Inflammatory macrophage treated with lipopolysaccharide for 1 hour (primary cell): ENCODE results near the gene IDE.
A peak's percentile ranks its signal among the peaks of the same experiment; 100 is the strongest.
"Not testable (repeated sequence)": the region's sequence is repeated elsewhere in the genome, so short reads cannot be mapped to it uniquely, and the experiment has no call there.

ENCODE experiments used
- DNase-seq, 2 donors: peaks; one replicate each; pipeline ENCODE4 v3.0.0-alpha.2; 2020 to 2022

IDE gene

GRCh38 chr10:92483539-92483938 lies 90.4 kb downstream of the IDE start:
- DNase-seq, result no peak

DNA sequence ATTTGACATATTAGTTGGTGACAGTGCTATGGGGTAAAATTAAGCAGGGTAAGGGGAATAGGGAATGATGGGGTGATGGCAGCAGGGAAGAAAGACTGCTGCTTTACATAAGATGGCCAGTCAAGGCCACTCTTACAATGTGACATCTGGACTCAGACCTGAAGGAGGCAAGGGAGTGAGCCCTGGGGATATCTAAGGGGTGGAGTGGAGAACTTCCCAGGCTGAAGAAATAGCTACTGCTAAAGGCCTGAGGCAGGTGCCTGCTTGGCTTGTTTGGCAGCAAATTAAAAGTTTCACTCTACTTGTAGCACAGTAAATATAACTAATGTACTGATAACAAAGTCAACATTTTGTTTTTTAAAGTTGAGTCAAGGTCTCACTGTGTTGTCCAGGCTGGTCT lies 93.5 kb downstream of the IDE start:
- DNase-seq, result no peak

- DNase-seq, result no peak
These were observed 94.3 kb downstream of the IDE start for GRCh38 chr10:92479547-92479946.

- no peak for DNase-seq
These were observed 95.4 kb downstream of the IDE start for GRCh38 chr10:92478536-92478935.

DNA sequence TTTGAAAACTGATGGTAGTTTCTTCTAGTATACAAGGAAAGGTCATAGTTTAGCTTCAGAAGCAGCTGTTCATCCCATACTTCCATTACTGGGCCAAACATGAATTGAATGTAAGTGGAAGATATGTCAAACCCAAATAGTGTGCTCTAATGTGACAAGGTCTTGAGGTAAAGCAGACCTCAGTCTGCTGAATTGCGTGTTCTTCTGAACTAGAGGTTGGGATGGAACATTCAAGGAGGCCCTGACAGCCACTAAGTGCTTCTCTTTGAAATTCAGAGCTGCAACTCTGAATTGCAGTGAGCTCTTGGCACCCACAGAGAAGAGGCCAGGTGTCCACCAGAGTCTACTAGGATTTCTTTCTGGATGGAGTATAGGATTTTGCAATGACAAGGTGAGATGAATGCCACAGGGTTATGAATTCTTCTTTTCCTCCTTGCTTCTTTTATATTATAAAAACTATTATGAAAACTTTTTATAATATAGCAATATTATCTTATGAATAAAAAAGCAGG lies 98.5 kb downstream of the IDE start:
- no peak for DNase-seq

- DNase-seq, result no peak
These were observed 103.9 kb downstream of the IDE start for GRCh38 chr10:92470026-92470425.

DNA sequence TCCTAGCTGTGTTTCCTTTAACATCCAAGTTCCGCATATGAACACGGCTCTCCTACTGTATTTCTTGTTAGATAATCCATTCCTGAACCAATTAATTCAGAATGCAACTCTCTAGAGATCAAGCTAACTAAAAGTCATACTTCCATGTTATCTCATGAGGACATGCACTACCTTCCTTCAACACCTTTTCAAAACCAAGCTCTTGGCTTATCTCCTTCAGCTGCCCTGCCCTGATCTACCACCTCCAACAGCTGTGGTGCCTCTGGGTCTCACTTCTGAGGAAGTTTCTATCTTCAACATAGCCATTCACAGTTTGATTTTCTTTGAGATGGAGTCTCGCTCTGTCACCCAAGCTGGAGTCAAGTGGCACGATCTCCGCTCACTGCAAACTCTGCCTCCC lies 109.5 kb downstream of the IDE start:
- no peak for DNase-seq

GRCh38 chr10:92463582-92463981 lies 110.3 kb downstream of the IDE start:
- DNase-seq, result no peak

GRCh38 chr10:92454955-92455354 lies 118.9 kb downstream of the IDE start:
- DNase-seq, result not testable (repeated sequence)

- DNase-seq, result no peak
These were observed 121.6 kb downstream of the IDE start for GRCh38 chr10:92452313-92452712.

DNA sequence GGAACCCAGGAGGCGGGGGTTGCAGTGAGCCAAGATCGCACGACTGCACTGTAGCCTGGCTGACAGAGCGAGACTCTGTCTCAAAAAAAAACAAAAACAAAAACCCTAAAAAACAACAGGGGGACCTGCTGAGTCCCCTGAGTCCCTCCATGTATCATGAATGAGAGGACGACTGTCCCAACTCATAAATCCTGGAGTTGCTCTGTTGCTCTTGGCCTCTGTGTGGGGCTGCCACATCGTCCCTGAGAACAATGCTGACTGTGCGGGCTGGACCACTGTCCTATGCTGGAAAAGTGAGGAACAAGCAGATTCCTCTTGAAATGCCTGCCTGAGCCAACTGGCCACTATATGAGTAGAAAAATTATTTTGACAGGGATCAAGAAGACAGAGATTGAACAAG lies 122.5 kb downstream of the IDE start:
- DNase-seq, result no peak

DNA sequence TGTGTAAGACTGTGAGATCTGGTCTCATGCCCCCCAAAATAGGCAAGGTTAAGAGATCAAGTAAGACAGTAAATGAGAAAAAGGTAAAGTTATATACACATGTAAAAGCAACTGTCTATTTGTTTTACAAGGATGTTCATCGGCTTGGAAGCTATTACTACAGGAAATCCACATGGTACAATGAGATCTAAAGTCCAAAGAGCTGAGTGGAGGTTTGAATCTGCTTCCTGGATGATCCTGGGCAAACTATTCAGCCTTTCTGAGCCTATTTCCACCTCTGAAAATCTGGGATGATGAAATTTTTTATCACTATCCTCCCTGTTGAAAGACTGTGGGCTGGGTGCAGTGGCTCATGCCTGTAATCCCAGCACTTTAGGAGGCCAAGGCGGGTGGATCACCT lies 123.0 kb downstream of the IDE start:
- DNase-seq, result no peak

GRCh38 chr10:92440578-92440977 lies 133.3 kb downstream of the IDE start:
- no peak for DNase-seq

DNA sequence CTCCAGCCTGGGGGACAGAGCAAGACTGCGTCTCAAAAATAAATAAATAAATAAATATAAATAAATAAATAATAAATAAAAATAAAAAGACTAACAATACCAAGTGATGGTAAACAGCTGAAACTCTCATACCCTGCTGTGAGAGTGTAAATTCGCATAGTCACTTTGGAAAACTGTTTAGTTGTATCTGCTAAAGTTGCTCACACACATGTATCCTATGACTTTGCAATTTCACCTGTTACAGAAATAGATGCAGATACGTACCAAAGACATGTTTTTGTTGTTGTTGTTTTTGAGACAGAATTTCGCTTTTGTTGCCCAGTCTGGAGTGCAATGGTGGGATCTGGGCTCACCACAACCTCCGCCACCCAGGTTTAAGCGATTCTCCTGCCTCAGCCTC lies 135.7 kb downstream of the IDE start:
- no peak for DNase-seq

GRCh38 chr10:92436611-92437010 lies 137.3 kb downstream of the IDE start:
- no peak for DNase-seq

GRCh38 chr10:92436065-92436464 lies 137.8 kb downstream of the IDE start:
- not testable (repeated sequence) for DNase-seq

GRCh38 chr10:92434385-92434784 lies 139.5 kb downstream of the IDE start:
- DNase-seq, result no peak

DNA sequence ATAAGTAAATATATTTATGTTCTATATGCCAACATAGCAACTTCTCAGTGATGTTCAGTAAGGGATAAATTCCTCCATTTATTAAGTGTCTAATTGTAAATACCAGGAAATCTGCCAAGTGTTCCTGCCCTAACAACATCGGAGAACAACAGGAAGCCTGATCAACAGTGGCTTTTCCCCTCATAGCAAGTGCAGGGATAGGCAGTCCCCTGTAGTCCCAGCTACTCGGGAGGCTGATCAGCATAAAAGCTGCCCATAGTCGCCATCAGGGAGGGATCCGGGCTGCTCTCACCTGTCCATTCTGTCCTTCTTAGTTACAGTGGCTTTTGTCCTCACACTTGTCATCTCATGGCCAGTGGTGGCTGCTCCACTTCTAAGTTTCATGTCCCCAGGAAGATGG lies 141.3 kb downstream of the IDE start:
- DNase-seq, result no peak

DNA sequence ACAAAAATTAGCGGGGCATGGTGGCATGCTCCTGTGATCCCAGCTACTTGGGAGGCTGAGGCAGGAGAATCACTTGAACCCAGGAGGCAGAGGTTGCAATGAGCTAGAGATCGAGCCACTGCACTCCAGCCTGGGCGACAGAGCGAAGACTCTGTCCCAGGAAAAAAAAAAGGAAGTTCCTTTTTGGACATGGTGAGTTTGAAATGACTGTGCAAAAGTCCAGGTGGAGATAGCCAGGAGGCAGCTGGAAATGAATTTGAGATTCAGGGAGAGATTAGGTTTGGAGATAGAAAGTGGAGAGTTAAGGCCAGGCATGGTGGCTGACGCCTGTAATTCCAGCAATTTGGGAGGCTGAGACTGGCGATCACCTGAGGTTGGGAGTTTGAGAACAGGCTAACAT lies 143.8 kb downstream of the IDE start:
- no peak for DNase-seq

GRCh38 chr10:92421550-92421949 lies 152.3 kb downstream of the IDE start:
- DNase-seq, result peak in 1 of 2 donors; percentile 10

DNA sequence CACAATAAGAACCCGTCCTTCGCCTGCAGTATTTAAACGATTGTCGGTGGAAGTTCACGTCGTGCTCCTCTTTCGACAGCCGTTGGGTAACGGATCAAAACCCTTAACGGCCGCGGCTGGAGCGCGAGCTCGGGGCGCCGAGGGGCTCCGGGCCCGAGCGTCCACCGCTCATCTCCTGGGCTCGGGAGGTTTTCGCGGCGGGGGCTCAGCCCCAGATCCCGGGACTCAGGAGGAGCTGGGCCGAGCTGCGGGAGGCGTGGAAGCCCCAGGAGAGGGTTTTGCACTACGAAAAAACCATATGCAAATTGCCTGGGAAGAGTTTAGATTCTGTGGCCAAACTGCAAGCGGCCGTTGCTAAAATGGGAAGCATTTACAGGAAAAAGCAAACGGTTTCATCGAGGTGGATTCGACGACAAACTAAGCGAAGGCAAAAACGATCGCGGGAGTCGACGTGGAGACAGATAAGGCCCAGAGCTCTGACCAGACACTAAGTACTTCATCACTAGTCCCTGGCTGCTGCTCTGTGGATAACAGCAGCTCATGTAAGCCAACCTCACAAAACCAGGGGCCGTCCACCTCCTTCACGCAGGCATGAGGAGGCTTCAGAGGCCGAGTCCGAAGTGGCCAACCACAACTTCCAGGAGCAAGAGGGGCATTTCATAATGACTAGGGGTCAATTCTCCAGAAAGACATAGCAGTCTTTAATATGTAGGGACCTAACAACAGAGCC lies 153.2 kb downstream of the IDE start:
- peak in 1 of 2 donors; percentile 27 for DNase-seq

DNA sequence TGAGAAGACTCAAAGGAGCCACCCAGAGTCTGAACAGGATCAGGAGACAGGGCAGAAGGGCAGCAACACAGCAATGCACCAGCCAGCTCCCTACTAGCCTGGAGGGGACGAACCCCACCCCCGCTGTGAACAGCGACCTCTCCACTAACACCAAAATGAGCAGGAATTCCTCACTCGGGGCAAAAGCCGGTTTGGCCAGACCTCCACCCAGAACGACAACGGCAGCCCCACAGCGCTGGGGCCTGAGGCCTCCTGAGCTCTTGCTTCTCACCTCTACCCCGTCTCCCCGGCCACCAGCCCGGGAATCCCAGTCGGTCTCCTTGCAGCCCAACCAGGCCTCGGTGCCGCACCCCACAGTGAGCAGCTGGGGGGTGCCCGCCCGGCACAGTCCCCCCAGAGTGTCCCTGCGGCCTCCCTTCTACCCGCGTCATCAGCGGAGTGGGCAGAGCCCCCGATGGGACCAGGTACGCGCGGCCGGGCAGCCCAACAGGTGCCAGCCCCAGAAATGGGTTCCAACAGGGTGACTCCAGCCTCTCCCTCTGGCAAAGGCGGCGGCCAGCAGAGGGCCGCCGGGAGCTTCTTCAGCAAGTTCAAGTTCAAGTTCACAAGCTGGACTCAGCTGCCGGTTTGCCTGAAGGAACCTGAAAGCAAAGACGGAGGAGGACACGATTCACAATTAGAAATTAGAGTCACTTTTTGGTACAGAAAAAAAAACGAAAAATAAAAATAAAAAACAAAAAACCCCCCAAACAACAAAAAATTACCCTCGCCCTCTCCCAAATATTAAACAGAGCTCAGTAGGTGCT lies 153.9 kb downstream of the IDE start:
- DNase-seq, result peak; percentile 26 to 42

GRCh38 chr10:92418891-92419290 lies 155.0 kb downstream of the IDE start:
- DNase-seq, result no peak

DNA sequence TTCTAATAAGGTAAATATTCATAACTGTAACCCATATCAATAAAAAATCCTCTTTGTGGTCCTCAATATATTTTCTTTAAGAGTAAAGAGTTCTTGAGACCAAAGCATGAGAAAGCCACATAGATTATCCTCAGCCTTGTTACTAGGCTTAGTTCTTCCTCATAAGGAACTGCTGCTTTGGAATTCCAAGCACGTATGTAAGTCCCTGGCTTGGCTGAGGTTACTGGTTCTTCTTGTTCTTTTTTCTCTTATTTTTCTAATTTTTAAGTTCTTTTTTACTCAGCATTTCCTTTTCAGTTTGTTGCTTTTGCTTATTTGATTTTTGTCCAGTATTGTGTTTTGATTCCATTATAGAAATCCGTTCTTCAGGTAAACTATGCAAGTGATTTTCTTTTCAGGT lies 155.7 kb downstream of the IDE start:
- no peak for DNase-seq
